MM.1S (cell line): ENCODE results near the gene CCNK.

Source experiments
- DNase-seq: peaks from one replicate; pipeline ENCODE4 v3.0.0-alpha.2; 2015
- H2AFZ ChIP-seq: fragments of 300-600 bp; sonication (generic); 2 replicates; pipeline ENCODE4 v1.6.0; 2016; ENCODE audit warnings: antibody characterized with exemption, low read length
- H3F3A ChIP-seq: fragments of 300-600 bp; sonication (generic); 2 replicates; pipeline ENCODE4 v1.6.1; 2016; ENCODE audit warnings: mild to moderate bottlenecking, antibody characterized with exemption, low read length, moderate library complexity, mixed read lengths; ENCODE audit not compliant: insufficient read depth
- H3K27ac ChIP-seq: fragments of 300-600 bp; sonication (generic); 2 replicates; pipeline ENCODE4 v1.5.1; 2016; ENCODE audit warnings: mild to moderate bottlenecking, low read length
- H3K27me3 ChIP-seq: fragments of 300-600 bp; sonication (generic); replicated peaks from 2 replicates; pipeline ENCODE4 v1.6.0; 2016; ENCODE audit warnings: low read length; ENCODE audit not compliant: insufficient read depth
- H3K36me3 ChIP-seq: fragments of 300-600 bp; sonication (generic); replicated peaks from 2 replicates; pipeline ENCODE4 v1.6.1; 2016; ENCODE audit warnings: mild to moderate bottlenecking, low read length, mixed read lengths; ENCODE audit not compliant: insufficient read depth
- H3K4me1 ChIP-seq: fragments of 300-600 bp; sonication (generic); 2 replicates; pipeline ENCODE4 v1.6.1; 2016; ENCODE audit warnings: low read length, mixed read lengths
- H3K4me2 ChIP-seq: fragments of 300-600 bp; sonication (generic); 2 replicates; pipeline ENCODE4 v1.6.0; 2016; ENCODE audit warnings: low read depth, low read length
- H3K4me3 ChIP-seq: fragments of 300-600 bp; sonication (generic); 2 replicates; pipeline ENCODE4 v1.5.1; 2016; ENCODE audit warnings: low read length, mixed read lengths
- H3K79me2 ChIP-seq: fragments of 300-600 bp; sonication (generic); 2 replicates; pipeline ENCODE4 v1.6.1; 2016; ENCODE audit warnings: mixed run types, low read length, mixed read lengths
- H3K9ac ChIP-seq: fragments of 300-600 bp; sonication (generic); 2 replicates; pipeline ENCODE4 v1.6.1; 2016; ENCODE audit warnings: low read length, mixed read lengths
- H3K9me2 ChIP-seq: fragments of 300-600 bp; sonication (generic); replicated peaks from 2 replicates; pipeline ENCODE4 v1.6.1; 2016; ENCODE audit warnings: mild to moderate bottlenecking, low read length, mixed read lengths; ENCODE audit not compliant: insufficient read depth
- H3K9me3 ChIP-seq: fragments of 300-600 bp; sonication (generic); replicated peaks from 2 replicates; pipeline ENCODE4 v1.6.1; 2016; ENCODE audit warnings: mild to moderate bottlenecking, low read length, mixed read lengths; ENCODE audit not compliant: insufficient read depth
- H4K20me1 ChIP-seq: fragments of 300-600 bp; sonication (generic); 2 replicates; pipeline ENCODE4 v1.6.1; 2016; ENCODE audit warnings: mild to moderate bottlenecking, low read length, moderate library complexity, mixed read lengths; ENCODE audit not compliant: insufficient read depth
- EZH2 ChIP-seq: fragments of 300-600 bp; sonication (generic); optimal IDR thresholded peaks from 2 replicates; pipeline ENCODE3; 2017; ENCODE audit warnings: low read depth, mild to moderate bottlenecking, antibody characterized with exemption, low read length, mixed read lengths
- EZH2phosphoT487 ChIP-seq: fragments of 300-600 bp; sonication (generic); IDR thresholded peaks from 2 replicates; pipeline ENCODE4 v1.6.1; 2018; ENCODE audit warnings: antibody characterized with exemption, low read length
- TF ChIP-seq, protein P1 (sequence below): fragments of 300-600 bp; sonication (generic); IDR thresholded peaks from 2 replicates; pipeline ENCODE4 v1.5.1; 2016; ENCODE audit warnings: antibody characterized with exemption, low read length, mixed read lengths

CCNK gene

DNA sequence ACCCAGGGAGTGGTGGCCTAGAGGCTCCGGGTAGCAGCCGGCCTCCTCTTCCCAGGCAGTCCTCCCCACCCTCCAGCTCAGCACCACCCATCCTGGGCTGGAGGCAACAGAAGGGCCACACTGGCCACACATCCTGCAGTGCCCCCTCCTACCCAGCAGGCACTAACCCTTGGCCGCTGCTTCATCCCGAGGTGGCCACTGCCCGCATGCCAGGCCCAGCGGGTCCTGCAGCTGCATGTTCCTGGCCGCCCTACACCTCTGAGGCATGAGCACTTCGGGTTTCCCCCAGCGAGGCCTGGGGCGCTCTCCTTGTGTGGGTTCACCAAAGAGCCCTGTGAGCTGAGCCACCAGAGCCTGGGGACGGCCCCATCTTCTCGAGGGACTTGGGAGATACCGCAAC is 61.4 kb downstream of the CCNK start:
- Histone ChIP-seq H4K20me1 (no peaks in the 10 kb centered on the region), H3K27me3 (no peaks in the 10 kb centered on the region), H3F3A (no peaks in the 10 kb centered on the region), H3K9ac (no peak overlapping the region), H3K4me3 (no peak overlapping the region), H3K9me2 (no peaks in the 10 kb centered on the region), H3K4me2 (no peak overlapping the region), H3K4me1 (no peaks in the 10 kb centered on the region), H3K36me3 (no peaks in the 10 kb centered on the region), H3K79me2 (no peaks in the 10 kb centered on the region), H3K27ac (no peak overlapping the region), H3K9me3 (no peaks in the 10 kb centered on the region), H2AFZ (no peak overlapping the region)
- DNase-seq: no peak
- no peak for TF ChIP-seq EZH2
- TF ChIP-seq, protein P1, sequence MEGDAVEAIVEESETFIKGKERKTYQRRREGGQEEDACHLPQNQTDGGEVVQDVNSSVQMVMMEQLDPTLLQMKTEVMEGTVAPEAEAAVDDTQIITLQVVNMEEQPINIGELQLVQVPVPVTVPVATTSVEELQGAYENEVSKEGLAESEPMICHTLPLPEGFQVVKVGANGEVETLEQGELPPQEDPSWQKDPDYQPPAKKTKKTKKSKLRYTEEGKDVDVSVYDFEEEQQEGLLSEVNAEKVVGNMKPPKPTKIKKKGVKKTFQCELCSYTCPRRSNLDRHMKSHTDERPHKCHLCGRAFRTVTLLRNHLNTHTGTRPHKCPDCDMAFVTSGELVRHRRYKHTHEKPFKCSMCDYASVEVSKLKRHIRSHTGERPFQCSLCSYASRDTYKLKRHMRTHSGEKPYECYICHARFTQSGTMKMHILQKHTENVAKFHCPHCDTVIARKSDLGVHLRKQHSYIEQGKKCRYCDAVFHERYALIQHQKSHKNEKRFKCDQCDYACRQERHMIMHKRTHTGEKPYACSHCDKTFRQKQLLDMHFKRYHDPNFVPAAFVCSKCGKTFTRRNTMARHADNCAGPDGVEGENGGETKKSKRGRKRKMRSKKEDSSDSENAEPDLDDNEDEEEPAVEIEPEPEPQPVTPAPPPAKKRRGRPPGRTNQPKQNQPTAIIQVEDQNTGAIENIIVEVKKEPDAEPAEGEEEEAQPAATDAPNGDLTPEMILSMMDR: no peak
- no peak for TF ChIP-seq EZH2phosphoT487

DNA sequence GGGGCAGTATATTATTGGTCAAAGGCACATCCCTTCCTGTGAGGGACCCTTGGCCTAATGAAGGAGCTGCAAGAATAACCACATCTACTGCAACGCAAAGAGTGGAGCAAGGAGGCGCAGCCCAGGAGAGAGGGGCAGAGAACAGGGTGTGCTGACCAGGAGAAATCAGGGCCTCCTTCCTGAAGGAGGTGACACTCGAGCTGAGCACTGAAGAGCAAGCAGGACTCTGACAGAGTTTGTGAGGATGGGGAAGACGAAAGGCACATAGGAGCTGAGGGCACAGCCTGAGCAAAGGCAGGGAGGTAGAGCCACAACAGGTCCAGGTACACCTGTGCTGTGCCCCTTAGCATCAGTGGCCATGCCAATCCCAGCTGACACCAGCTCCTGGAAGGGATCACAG is 62.2 kb downstream of the CCNK start:
- DNase-seq: no peak
- Histone ChIP-seq H3K79me2 (no peaks in the 10 kb centered on the region), H3K4me3 (no peak overlapping the region), H3K9me3 (no peaks in the 10 kb centered on the region), H3F3A (no peaks in the 10 kb centered on the region), H3K4me2 (no peak overlapping the region), H3K27me3 (no peaks in the 10 kb centered on the region), H3K27ac (no peak overlapping the region), H3K36me3 (no peaks in the 10 kb centered on the region), H4K20me1 (no peaks in the 10 kb centered on the region), H3K9ac (no peak overlapping the region), H2AFZ (no peak overlapping the region), H3K9me2 (no peaks in the 10 kb centered on the region), H3K4me1 (no peaks in the 10 kb centered on the region)
- TF ChIP-seq EZH2 (no peak), EZH2phosphoT487 (no peak)
- TF ChIP-seq, protein P1: no peak

GRCh38 chr14:99543985-99544384 is 62.8 kb downstream of the CCNK start:
- Histone ChIP-seq H4K20me1 (no peaks in the 10 kb centered on the region), H2AFZ (no peak overlapping the region), H3K4me3 (no peak overlapping the region), H3K79me2 (no peaks in the 10 kb centered on the region), H3K9me3 (no peaks in the 10 kb centered on the region), H3F3A (no peaks in the 10 kb centered on the region), H3K4me2 (no peak overlapping the region), H3K9ac (no peak overlapping the region), H3K9me2 (no peaks in the 10 kb centered on the region), H3K27ac (no peak overlapping the region), H3K36me3 (no peaks in the 10 kb centered on the region), H3K4me1 (no peaks in the 10 kb centered on the region), H3K27me3 (no peaks in the 10 kb centered on the region)
- no peak for TF ChIP-seq EZH2phosphoT487
- no peak for TF ChIP-seq EZH2
- TF ChIP-seq, protein P1: no peak
- no peak for DNase-seq
